NCI-H2081 treated with DMSO at 0.1 percent for 48 hours (cell line): Measurements from ENCODE around the gene NELL1.
"Not testable (repeated sequence)": the region's sequence is repeated elsewhere in the genome, so short reads cannot be mapped to it uniquely, and the experiment has no call there.

Source experiments
- DNase-seq: peaks from one replicate; lab custom pipeline; 2025; lab: John Stamatoyannopoulos, UW

NELL1 gene

GRCh38 chr11:21109341-21109740 lies 440.0 kb downstream of the NELL1 start:
- DNase-seq: no peak

DNA sequence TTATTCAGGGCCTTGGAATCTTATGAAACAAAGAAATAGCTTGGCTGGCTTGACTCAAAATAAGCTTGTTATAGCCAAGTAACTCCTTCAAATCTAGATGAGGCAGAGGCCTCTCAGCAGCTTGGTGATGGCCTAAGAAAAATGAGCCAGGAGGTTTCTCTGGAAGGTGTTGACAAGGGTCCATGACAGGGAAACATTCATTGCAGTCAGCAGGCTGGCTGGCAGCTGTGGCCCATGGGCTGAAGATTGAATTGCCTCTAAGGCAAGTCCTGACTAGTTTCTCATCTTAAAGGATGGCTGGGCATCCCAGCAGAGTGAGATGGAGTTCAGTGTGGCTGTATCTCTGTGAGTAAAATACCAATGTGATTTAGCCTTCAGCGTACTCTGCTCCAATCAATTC lies 441.0 kb downstream of the NELL1 start:
- DNase-seq: no peak

DNA sequence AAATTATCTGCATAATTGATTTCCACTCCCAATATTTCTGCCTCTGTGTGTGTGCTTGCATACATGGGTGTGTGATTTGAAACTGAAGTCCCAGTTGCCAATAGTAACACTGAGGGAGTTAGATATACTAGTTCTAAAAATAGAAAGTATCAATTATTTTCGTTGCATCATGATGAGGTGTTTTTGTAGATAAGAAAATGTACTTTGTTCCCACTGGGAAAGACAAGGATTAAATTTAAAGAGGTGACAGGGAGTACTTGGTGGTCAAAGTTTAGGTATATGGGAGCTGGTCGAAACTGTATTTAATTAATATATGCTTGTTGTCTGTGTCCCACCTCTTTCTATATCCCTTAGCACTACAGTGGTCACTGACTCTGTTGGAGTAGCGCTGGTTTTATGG lies 444.5 kb downstream of the NELL1 start:
- DNase-seq: no peak

DNA sequence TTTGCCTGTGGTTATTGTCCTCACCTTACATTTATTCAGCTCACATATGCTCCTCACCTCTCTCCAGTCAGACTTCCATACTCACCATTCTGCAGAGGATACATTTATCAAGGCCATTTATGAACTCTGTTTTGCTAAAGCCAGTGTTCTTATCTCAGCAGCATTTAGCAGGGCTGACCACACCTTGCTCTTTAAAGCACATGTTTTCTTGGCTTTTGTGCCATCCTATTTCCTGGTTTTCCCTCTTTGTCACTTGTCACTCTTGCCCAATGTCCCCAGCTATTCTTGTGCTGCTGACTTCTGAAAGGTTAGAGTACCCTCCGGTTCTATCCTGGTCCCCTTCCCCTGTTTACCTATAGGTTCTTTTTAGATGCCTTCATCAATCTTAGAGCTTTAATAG lies 446.6 kb downstream of the NELL1 start:
- no peak for DNase-seq

- DNase-seq: no peak
Measured at GRCh38 chr11:21119411-21119810, 450.0 kb downstream of the NELL1 start.

- DNase-seq: no peak
Measured at GRCh38 chr11:21121991-21122390, 452.6 kb downstream of the NELL1 start.

GRCh38 chr11:21122523-21122922 lies 453.1 kb downstream of the NELL1 start:
- no peak for DNase-seq

- no peak for DNase-seq
Measured at GRCh38 chr11:21132146-21132720, 462.8 kb downstream of the NELL1 start.

DNA sequence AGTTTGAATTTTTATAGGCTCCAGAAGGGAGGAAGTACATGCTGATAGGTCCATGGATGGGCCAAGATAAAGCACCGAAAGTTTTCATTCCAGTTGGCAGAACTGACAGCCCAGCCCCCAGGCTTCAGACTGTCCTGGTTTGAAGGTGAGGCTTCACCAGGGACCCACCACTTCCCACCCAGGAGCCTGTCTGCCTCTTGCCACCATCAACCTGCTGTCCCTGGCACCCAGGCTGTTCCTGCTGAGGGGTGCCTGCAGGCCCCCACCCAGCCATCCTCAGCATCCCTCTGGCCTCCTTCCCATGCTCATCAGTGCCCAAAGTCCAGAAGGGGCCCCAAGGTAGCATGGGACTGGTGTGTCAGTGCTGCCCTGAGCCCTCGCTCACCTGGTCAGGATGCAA lies 463.9 kb downstream of the NELL1 start:
- no peak for DNase-seq

- no peak for DNase-seq
Measured at GRCh38 chr11:21133722-21134121, 464.3 kb downstream of the NELL1 start.

DNA sequence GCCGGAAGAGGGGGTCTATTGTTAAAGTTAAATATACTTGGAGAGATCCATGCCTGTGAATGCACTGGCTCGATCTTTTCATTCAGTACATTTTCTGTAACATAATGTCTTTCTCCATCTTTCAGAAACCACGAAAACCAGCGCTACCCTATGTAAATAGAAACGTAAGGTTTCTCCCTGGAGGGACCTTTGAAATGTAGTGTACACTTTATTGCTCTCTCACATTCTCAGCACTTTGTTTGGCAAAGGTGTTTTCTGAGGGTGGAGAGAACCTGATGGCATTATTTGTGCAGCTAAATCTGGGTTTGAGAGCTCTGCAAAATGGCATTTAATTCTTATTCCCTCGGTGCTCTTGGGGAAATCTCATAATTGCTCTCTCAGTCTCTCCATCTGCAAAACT lies 468.4 kb downstream of the NELL1 start:
- no peak for DNase-seq

- DNase-seq: not testable (repeated sequence)
Measured at GRCh38 chr11:21141557-21141956, 472.2 kb downstream of the NELL1 start.

DNA sequence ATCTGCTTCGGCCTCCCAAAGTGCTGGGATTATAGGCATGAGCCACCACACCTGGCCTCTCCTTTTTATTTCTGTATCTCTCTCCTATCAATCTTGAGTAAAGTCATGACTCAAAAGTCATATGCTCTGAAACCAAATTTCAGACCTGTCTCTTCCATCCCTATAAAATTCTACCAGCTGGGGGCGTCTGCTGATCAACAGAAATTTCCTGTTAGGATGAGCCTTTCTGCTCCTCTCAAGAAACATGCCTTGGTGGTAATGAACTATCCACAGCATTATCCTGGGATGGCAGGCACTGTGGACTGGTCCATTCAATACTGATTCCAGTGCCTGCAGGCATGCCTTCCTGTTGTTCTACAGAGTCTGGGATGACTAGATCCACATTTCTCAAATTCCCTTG lies 472.6 kb downstream of the NELL1 start:
- DNase-seq: no peak

DNA sequence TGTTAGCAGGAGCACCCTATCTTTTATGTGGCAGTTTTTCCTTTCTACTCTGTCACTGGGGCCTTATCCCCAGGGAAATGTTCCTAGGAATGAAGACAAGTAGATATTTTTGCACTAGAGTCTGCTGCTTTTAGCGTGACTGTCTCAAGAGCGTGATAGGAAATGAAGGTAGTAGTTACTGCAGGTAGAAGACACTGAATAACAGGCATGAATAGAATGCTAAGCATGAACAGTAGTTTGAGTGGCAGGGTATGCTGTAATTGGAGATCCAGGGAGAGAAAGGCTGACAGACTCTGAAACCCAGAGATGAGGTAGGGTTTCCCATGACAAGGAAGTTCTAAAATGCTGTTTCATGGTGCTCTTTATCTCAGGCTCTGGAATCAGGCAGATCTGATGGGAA lies 475.1 kb downstream of the NELL1 start:
- no peak for DNase-seq

DNA sequence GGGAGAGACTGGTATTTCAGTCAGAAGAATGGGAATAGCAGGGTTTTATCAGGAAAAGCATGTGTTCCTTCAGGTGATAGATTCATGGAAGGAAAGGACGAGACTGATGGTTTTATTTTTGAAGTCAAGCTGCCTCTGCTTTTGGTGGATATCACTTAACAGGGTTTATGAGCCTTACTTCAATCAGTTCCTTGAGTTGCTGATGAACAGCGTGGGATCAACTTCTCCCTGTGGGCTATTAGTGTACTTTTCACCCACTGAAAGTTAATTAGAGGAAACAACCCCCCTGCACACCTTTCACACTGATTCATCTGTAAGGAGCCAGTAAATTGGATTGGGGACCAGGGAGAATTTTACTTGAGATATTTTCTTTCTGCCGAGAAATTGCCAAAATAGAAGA lies 479.0 kb downstream of the NELL1 start:
- DNase-seq: no peak

- DNase-seq: no peak
Measured at GRCh38 chr11:21160140-21160539, 490.8 kb downstream of the NELL1 start.

GRCh38 chr11:21169639-21170038 lies 500.3 kb downstream of the NELL1 start:
- no peak for DNase-seq

DNA sequence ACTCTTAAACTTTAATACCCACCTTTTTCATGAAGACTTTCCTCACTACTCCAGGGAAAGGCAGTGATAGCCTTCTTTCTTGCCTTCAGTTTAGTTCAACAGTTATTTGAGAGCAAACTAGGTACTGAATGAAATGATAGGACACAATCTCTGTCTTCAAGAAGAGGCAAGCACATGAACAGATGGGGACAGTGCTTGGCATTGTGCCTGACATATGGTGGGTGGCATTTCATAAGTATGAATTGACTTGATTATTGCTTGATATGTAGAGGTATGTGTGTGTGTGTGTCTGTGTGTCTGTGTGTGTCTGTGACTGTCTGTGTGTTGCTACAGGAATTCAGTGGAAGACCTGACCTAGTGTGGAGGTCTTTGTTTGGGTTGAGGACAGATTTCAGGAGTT lies 504.1 kb downstream of the NELL1 start:
- no peak for DNase-seq

DNA sequence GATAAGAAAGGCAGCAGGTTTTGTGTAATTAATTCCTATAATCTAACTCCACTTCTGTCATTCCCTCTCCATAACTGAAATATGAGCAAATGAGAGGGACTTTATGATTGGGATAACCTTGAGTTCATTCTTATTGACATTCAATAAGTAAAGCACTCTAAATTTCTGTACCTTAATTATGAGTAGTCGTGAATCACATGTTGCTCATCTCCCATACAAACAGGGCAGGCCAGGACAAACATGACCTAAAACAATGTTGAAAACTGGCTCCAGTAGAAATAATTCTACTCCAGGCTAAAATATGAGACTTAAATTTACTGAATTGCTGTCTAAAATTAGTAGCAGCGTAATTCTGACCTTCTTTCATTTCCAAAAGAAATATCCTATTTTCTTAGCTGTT lies 505.4 kb downstream of the NELL1 start:
- DNase-seq: no peak

- DNase-seq: no peak
Measured at GRCh38 chr11:21177379-21177778, 508.0 kb downstream of the NELL1 start.

- DNase-seq: no peak
Measured at GRCh38 chr11:21179770-21180169, 510.4 kb downstream of the NELL1 start.

- no peak for DNase-seq
Measured at GRCh38 chr11:21180182-21180581, 510.8 kb downstream of the NELL1 start.

GRCh38 chr11:21185959-21186358 lies 516.6 kb downstream of the NELL1 start:
- no peak for DNase-seq

DNA sequence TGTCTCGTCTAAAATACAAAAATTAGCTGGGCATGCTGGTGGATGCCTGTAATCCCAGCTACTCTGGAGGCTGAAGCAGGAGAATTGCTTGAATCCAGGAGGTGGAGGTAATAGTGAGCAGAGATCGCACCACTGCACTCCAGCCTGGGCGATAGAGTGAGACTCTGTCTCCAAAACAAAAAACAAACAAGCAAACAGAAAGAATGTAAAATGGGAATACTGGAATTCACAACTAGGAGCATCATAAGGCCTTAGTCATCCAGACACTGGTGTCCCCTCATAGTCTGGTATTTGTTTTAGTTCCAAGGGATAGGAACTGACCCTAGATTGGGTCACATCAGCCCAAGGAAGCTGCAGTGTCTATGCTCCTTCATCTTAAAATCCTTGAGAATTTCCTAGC lies 520.8 kb downstream of the NELL1 start:
- no peak for DNase-seq

DNA sequence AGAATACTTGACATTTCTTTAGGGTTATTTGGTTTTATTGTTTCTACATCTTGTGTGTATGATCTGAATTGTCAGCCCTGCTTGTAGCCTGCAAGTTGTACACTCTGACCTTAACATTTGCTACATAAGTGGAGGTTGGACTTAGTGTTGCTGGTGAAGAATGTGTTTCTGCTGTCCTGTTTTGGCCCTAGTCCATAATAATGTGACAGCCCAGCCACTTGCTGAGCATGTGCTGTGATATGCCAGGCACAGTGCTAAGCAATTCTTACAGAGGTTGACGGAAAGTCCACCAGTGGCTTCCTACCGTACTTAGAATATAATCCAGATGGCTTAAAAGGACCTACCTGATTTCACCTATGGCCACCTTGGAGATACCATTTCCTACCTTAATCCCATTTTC lies 526.6 kb downstream of the NELL1 start:
- no peak for DNase-seq
